Measurements from ENCODE around the gene HOXB4.

DNA sequence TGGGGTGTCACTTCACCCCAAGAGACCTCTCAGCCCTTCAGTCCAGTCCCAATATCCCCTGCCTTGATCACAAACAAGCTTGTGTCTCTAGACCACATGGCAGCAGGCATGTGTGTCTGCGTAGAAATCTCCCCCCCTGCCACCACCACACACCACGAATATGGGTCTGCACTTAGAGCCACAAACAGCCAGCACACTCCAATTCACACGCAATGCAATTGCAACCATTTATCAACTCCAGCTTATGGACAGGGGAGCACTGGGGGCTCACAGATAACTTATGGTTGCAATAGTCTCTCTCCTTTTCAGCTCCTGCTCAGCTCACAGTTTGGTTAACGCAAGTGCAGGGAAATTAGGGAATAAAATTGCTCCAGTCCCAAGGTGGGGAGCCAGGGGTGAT is 45.4 kb upstream of the HOXB4 start:
- TF ChIP-seq, protein P1, sequence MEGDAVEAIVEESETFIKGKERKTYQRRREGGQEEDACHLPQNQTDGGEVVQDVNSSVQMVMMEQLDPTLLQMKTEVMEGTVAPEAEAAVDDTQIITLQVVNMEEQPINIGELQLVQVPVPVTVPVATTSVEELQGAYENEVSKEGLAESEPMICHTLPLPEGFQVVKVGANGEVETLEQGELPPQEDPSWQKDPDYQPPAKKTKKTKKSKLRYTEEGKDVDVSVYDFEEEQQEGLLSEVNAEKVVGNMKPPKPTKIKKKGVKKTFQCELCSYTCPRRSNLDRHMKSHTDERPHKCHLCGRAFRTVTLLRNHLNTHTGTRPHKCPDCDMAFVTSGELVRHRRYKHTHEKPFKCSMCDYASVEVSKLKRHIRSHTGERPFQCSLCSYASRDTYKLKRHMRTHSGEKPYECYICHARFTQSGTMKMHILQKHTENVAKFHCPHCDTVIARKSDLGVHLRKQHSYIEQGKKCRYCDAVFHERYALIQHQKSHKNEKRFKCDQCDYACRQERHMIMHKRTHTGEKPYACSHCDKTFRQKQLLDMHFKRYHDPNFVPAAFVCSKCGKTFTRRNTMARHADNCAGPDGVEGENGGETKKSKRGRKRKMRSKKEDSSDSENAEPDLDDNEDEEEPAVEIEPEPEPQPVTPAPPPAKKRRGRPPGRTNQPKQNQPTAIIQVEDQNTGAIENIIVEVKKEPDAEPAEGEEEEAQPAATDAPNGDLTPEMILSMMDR (IDR thresholded peaks at IDR 0.05) = no peak
- no peak for TF ChIP-seq POLR2AphosphoS5 (IDR thresholded peaks at IDR 0.05)
